Peyer's patch (tissue), 4 donors: ENCODE data around the gene ABCA6. TPM values are rescaled to one million over a fixed set of nuclear protein-coding genes. Genes with fewer than 3 reads are reported as not detected.

Source experiments
- DNase-seq, 3 donors: peaks; one replicate each; pipeline ENCODE4 v3.0.0-alpha.2; 2017 to 2019
- H3K27ac ChIP-seq, 4 donors: fragments of 200-600 bp; sonication (generic); one replicate each; pipeline ENCODE4 v1.5.1; 2016 to 2019
- H3K27me3 ChIP-seq, 2 donors: fragments of 200-600 bp; sonication (generic); one replicate each; pipeline ENCODE4 v1.5.1; 2019
- H3K36me3 ChIP-seq, 3 donors: fragments of 200-600 bp; sonication (generic); one replicate each; pipeline ENCODE4 v1.5.1; 2016 to 2019
- H3K4me1 ChIP-seq, 4 donors: fragments of 200-600 bp; sonication (generic); one replicate each; pipeline ENCODE4 v1.5.1; 2016 to 2019
- H3K4me3 ChIP-seq, 4 donors: fragments of 200-600 bp; sonication (generic); 1 replicate in 3 of 4; 2 replicates in 1 of 4; pipeline ENCODE4 v1.5.1; 2016 to 2019; ENCODE audit warnings: mild to moderate bottlenecking in 1 of 4
- H3K9me3 ChIP-seq, 4 donors: fragments of 200-600 bp; sonication (generic); one replicate each; pipeline ENCODE4 v1.5.1; 2016 to 2019; ENCODE audit warnings: mild to moderate bottlenecking in 1 of 4
- POLR2A ChIP-seq, 2 donors: fragments of 450-650 bp; IDR thresholded peaks; one replicate each; pipeline ENCODE4 v1.5.1; 2017; ENCODE audit warnings: antibody characterized with exemption in 2 of 2, mild to moderate bottlenecking in 2 of 2, moderate library complexity in 2 of 2
- total RNA-seq, 4 donors: library from RNA; depleted of rRNA; stranded (reverse); fragments of >200 nt; gene quantifications; one replicate each; pipeline ENCODE4 v1.1.0, GENCODE V29; 2016
- TF ChIP-seq, protein P1 (sequence below), 6 experiments: fragments of 450-650 bp in 4 of 6; fragments of 200-600 bp in 2 of 6; sonication (generic) in 1 of 6; IDR thresholded peaks; one replicate each; pipeline ENCODE4 v1.5.1; 2017 to 2019; ENCODE audit warnings: antibody characterized with exemption in 6 of 6, mild to moderate bottlenecking in 3 of 6, moderate library complexity in 1 of 6

Gene ABCA6, protein sequence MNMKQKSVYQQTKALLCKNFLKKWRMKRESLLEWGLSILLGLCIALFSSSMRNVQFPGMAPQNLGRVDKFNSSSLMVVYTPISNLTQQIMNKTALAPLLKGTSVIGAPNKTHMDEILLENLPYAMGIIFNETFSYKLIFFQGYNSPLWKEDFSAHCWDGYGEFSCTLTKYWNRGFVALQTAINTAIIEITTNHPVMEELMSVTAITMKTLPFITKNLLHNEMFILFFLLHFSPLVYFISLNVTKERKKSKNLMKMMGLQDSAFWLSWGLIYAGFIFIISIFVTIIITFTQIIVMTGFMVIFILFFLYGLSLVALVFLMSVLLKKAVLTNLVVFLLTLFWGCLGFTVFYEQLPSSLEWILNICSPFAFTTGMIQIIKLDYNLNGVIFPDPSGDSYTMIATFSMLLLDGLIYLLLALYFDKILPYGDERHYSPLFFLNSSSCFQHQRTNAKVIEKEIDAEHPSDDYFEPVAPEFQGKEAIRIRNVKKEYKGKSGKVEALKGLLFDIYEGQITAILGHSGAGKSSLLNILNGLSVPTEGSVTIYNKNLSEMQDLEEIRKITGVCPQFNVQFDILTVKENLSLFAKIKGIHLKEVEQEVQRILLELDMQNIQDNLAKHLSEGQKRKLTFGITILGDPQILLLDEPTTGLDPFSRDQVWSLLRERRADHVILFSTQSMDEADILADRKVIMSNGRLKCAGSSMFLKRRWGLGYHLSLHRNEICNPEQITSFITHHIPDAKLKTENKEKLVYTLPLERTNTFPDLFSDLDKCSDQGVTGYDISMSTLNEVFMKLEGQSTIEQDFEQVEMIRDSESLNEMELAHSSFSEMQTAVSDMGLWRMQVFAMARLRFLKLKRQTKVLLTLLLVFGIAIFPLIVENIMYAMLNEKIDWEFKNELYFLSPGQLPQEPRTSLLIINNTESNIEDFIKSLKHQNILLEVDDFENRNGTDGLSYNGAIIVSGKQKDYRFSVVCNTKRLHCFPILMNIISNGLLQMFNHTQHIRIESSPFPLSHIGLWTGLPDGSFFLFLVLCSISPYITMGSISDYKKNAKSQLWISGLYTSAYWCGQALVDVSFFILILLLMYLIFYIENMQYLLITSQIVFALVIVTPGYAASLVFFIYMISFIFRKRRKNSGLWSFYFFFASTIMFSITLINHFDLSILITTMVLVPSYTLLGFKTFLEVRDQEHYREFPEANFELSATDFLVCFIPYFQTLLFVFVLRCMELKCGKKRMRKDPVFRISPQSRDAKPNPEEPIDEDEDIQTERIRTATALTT (N-terminal part only)
- total RNA-seq = 10 to 100 TPM; 23.8 to 59.4 (median 41.1) TPM

DNA sequence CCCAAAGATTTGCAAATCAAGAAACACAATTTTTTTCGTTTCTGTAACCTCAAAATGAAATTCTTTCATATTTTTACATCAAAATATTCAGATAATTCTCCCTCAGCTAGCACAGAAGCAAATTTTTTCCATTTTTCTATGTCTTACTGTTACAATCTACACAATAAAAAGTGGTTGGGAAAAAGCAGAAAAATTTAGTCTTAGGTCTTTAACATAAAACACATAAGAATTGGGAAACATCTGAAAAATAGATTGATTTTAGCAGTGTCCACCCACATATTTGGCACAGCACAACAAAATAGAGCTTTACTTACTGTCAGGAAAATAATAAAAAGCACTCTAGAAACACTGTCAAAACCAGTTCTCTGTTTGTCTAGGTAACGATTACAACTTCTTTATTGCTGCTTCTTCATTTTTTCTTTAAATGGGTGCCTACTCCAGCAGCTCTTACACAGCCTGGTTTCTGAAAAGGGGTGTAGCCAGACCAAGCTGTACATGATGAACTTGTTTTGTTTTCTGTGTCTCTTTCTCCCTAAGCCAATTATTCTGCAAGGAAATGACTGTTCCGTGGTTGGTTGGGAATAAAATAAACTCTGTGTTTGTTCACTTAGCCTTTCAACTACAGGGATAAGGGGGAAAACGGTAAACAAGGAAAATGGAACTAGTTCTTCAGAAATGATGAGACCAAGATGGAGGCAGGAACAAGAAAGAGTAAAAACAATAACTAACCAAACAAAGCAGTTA, at the start of gene ABCA6:
TSS of gene ABCA6 (minus strand) at position 465 of the 744 bp plus-strand sequence. CDS start 1,192 bp downstream, outside the sequence.
- peak within 1 kb of the TSS in 2 of 4 donors; percentile 20 to 33 for H3K4me3 ChIP-seq
- TF ChIP-seq, protein P1, sequence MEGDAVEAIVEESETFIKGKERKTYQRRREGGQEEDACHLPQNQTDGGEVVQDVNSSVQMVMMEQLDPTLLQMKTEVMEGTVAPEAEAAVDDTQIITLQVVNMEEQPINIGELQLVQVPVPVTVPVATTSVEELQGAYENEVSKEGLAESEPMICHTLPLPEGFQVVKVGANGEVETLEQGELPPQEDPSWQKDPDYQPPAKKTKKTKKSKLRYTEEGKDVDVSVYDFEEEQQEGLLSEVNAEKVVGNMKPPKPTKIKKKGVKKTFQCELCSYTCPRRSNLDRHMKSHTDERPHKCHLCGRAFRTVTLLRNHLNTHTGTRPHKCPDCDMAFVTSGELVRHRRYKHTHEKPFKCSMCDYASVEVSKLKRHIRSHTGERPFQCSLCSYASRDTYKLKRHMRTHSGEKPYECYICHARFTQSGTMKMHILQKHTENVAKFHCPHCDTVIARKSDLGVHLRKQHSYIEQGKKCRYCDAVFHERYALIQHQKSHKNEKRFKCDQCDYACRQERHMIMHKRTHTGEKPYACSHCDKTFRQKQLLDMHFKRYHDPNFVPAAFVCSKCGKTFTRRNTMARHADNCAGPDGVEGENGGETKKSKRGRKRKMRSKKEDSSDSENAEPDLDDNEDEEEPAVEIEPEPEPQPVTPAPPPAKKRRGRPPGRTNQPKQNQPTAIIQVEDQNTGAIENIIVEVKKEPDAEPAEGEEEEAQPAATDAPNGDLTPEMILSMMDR (IDR thresholded peaks at IDR 0.05) = no peak
- no peak for TF ChIP-seq POLR2A (IDR thresholded peaks at IDR 0.05)
- no peaks in the 10 kb centered on the region for H3K36me3 ChIP-seq
- no peaks in the 10 kb centered on the region for H3K9me3 ChIP-seq
- H3K27me3 ChIP-seq = no peaks in the 10 kb centered on the region
- H3K4me1 ChIP-seq = no peaks in the 10 kb centered on the region
- peak within 1 kb of the TSS in 1 of 4 donors; percentile 31 for H3K27ac ChIP-seq
- DNase-seq = no peak

DNA sequence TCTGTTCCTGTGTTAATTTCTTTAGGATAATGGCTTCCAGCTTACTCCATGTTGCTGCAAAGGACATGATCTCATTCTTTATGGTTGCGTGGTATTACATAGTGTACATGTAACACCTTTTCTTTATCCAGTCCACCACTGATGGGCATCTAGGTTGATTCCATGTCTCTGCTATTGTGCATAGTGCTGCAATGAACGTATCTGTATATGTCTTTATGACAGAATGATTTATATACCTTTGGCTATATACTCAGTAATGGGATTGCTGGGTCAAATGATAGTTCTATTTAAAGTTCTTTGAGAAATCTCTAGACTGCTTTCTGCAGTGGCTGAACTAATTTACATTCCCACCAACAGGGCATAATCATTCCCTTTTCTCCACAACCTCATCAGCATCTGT, 47.1 kb upstream of the ABCA6 start:
- TF ChIP-seq, protein P1 (IDR thresholded peaks at IDR 0.05) = no peak
- TF ChIP-seq POLR2A (IDR thresholded peaks at IDR 0.05) = no peak
- H3K27me3 ChIP-seq = no peaks in the 10 kb centered on the region
- H3K9me3 ChIP-seq = no peaks in the 10 kb centered on the region
- H3K36me3 ChIP-seq = peaks cover 0 to 7% (median 0%) of the 10 kb centered on the region in 3 donors
- no peak overlapping the region for H3K27ac ChIP-seq
- H3K4me1 ChIP-seq = no peaks in the 10 kb centered on the region
- no peak for DNase-seq
- H3K4me3 ChIP-seq = no peak overlapping the region

DNA sequence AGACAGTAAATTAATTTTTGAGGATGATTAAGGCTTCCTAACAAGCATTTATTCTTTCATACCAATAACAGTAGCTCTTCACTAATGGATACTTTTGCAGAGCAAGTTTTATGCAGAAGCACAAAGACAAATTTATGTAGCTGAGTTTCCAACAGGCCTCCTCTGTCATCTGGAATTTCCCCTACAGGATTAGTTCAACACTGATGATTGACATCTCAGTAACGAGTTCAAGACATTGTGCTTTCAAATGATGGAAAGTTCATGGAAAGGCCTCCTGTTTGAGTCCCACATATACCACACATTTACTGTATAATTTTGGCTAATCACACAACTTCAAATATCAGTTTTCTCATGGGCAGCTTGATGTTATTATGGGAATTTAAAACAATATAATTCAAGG, 46.4 kb upstream of the ABCA6 start:
- Histone ChIP-seq H3K27me3 (no peaks in the 10 kb centered on the region), H3K27ac (no peak overlapping the region), H3K36me3 (peaks cover 0 to 7% (median 0%) of the 10 kb centered on the region in 3 donors), H3K4me1 (no peaks in the 10 kb centered on the region), H3K9me3 (no peaks in the 10 kb centered on the region), H3K4me3 (no peak overlapping the region)
- no peak for DNase-seq
- TF ChIP-seq POLR2A (IDR thresholded peaks at IDR 0.05) = no peak
- TF ChIP-seq, protein P1 (IDR thresholded peaks at IDR 0.05) = no peak

DNA sequence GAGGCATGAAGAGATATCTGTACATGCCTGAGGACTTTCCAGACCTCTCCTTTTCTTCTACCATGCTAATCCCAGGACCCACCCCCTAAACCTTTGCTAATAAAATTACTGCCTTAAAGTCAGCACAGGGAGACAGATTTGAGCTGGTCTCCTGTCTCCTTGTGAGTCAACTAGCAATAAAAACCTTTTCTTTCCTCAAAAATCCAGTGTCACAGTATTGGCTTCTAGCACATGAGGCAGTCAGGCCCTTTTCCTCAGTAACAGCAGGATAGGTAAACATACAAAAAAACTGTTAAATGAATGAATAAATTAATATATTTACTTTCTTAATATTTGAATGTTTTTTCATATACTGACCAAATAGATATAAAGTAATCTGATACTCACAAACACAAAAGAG, 45.6 kb upstream of the ABCA6 start:
- H3K4me3 ChIP-seq = no peak overlapping the region

More for the DNA sequence above, 45.6 kb upstream of the ABCA6 start:
- no peaks in the 10 kb centered on the region for H3K36me3 ChIP-seq
- H3K9me3 ChIP-seq = no peaks in the 10 kb centered on the region
- H3K4me1 ChIP-seq = no peaks in the 10 kb centered on the region
- H3K27ac ChIP-seq = no peak overlapping the region
- H3K27me3 ChIP-seq = no peaks in the 10 kb centered on the region
- DNase-seq = no peak
- TF ChIP-seq, protein P1 (IDR thresholded peaks at IDR 0.05) = no peak
- no peak for TF ChIP-seq POLR2A (IDR thresholded peaks at IDR 0.05)
